GM20000 (cell line): ENCODE measurements around the gene GPR139.

ENCODE experiments used
- DNase-seq: peaks from one replicate; pipeline ENCODE4 v3.0.0; 2012; ENCODE audit warnings: low spot score
- CTCF ChIP-seq: IDR thresholded peaks from 2 replicates; pipeline ENCODE4 v1.5.1; 2012; ENCODE audit warnings: mild to moderate bottlenecking, control low read depth; ENCODE audit errors: extremely low read depth, missing control alignments

The GPR139 gene

DNA sequence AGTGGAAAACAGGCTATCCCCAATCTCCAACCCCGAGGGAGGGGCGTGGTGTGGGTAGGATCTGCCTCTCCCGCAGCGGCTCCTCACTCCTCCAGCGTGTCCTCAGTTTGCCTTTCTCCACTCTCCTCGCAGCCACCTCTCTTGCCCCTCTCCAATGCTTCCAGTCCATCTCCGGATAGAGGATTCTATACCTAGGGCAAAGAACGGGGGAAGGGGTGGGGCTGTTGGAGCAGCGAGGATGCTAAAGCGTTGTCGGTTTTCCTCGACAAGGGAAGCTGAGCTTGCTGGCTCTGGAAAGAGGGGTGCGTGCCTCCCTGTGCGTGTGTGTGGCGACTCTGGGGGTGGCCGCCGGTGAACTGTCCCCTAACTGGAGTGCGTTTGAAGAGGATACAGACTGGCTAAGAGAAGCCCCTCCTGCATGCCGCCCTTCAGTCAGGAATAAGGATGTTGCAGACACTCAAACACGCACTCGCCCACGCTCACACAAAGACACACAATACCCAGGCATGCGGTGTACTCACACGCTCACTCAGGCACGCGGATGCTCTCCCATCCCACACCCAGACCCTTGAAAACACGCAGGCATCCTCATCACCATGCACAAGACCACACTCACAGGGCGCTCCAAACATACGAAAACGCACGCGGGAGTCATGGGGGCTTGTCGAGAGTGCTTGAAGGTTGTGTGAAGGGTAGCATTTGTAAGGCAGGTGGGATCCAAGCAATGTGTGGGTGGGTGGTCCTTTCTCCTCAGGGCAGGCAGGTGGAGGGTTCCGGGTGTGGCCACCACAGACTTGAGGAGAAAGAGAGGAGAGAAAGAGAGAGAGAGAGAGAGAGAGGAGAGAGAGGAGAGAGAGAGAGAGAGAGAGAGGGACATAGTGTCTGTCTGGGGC is 655 bp upstream of the GPR139 start:
- no peak for DNase-seq
- TF ChIP-seq CTCF: no peak

- DNase-seq: no peak
- TF ChIP-seq CTCF: no peak
Observed at GRCh38 chr16:20072874-20073202, 852 bp downstream of the GPR139 start.

DNA sequence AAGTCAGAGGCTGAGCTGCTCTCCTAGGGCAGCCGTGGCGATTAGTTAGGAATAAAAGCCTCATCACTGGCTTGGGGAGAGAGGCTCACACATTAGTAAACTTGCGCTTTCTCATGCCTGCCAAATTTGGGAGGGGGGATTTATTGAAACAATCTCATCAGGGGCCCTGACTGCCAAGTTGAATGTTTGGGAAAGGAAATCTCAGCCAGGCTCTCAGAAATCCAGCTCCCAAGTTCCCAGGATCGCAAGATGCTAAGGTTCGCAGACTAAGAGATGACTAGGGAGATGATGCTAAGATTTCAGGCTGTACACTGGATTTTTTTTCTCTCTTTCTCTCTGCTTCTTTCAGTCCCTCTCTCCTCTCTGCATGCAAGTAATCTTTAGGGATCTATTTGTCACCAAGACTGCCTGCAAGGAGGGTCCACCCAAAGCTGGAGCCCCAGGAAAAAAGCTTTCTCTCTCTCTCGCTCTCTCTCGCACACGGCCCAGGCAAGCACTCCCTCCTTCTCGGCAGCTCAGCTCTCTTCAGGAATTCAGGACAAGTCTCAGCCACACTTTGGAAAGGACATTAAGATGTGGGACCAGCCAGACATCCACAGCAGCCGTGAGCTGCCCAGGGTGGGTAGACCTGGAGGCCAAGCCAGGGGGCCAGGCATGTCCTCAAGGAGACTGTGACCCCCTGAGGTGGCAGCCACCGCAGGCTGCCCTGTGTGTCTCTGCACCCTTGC is 1.4 kb downstream of the GPR139 start:
- DNase-seq: no peak
- TF ChIP-seq CTCF: no peak

DNA sequence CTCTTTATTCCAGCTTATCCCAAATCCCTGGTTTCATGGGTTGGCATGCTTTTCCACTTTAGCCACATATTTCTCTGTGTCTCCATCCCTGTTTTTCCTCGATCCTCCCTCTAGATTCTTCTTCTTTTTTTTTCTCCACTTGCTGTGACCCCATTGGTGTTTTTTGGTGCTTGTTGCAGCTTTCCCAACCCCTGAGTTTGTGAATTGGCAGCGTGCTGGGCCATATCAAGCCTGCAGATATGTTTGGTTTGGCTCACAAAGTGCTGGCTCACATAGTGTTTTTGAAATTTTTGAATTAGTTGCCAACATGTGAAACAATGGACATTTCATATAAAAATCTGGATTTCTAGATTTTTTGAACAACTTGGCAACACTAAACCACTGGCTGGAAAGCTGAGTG is 8.8 kb downstream of the GPR139 start:
- TF ChIP-seq CTCF: no peak
- no peak for DNase-seq

DNA sequence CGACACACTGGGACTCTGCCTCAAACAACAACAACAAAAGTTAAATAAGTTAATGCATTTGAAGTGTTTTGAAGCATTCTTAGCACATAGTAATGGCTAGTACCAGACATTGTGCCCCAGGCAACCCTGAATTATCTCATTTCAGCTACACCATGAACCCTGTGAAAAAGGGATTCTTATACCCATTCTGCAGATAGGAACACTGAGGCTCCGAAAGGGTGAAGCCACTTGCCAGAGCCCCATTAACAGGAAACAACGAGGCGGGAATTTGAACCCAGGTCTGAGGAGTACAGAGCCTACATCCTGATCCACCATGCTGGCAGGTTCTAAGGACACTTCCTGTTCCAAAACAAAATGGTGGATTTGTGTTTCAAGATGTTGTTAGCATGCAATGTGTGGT is 9.2 kb downstream of the GPR139 start:
- DNase-seq: no peak
- TF ChIP-seq CTCF: no peak

GRCh38 chr16:20061132-20061531 is 12.6 kb downstream of the GPR139 start:
- no peak for DNase-seq
- no peak for TF ChIP-seq CTCF

- no peak for DNase-seq
- TF ChIP-seq CTCF: no peak
Observed at GRCh38 chr16:20056436-20056835, 17.3 kb downstream of the GPR139 start.
